HEK293T (cell line): ENCODE results near the gene MAPK8IP1.

Source experiments
- ARNT ChIP-seq: fragments of 450-650 bp; IDR thresholded peaks from 2 replicates; pipeline ENCODE4 v1.6.1; 2017; ENCODE audit warnings: mild to moderate bottlenecking
- BHLHE40 ChIP-seq: fragments of 450-650 bp; IDR thresholded peaks from 2 replicates; pipeline ENCODE4 v1.6.1; 2016; ENCODE audit warnings: mild to moderate bottlenecking, moderate library complexity, borderline replicate concordance
- SP1 ChIP-seq: fragments of 450-650 bp; IDR thresholded peaks from 2 replicates; pipeline ENCODE4 v1.6.1; 2017
- ZNF384 ChIP-seq: fragments of 450-650 bp; IDR thresholded peaks from 2 replicates; pipeline ENCODE4 v1.6.1; 2016

- TF ChIP-seq SP1 (no peak), ZNF384 (no peak), BHLHE40 (no peak), ARNT (no peak)
Observed at GRCh38 chr11:45921561-45922424, 36.3 kb downstream of the MAPK8IP1 start.
